GM12865 (cell line): ENCODE measurements around the gene SP7.
A peak's percentile ranks its signal among the peaks of the same experiment; 100 is the strongest.

Experiments used
- DNase-seq: peaks from one replicate; pipeline ENCODE4 v3.0.0; 2010; ENCODE audit warnings: low read depth
- H3K4me3 ChIP-seq: 2 replicates; pipeline ENCODE4 v1.5.1; 2011; ENCODE audit warnings: mild to moderate bottlenecking, low read depth, low read length, control low read depth
- TF ChIP-seq, protein P1 (sequence below): IDR thresholded peaks from 2 replicates; pipeline ENCODE4 v1.5.1; 2011; ENCODE audit warnings: low read length, control low read depth, low read depth, inconsistent platforms; ENCODE audit not compliant: insufficient read depth; ENCODE audit errors: missing control alignments

Gene SP7

DNA sequence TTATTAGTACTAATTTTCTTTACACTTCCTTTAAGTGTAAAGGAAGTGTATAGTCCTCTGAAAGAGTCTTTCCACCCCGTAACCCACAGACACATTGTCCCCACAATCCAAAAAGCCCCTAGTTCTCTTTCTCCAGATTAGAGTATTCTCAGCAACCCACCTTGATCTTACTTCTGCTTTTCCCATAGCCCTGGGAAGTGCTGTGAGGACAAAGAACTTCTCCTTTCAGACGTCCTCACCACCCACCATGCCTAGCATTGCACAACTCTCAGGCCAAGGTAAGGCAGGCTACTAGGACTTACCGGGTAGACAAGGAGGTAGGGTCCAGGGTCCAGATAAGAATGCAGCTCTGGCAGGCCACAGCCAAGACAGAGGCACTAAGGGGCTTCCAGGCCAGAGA lies 22.2 kb downstream of the SP7 start:
- DNase-seq: no peak
- H3K4me3 ChIP-seq: no peak overlapping the region
- TF ChIP-seq, protein P1, sequence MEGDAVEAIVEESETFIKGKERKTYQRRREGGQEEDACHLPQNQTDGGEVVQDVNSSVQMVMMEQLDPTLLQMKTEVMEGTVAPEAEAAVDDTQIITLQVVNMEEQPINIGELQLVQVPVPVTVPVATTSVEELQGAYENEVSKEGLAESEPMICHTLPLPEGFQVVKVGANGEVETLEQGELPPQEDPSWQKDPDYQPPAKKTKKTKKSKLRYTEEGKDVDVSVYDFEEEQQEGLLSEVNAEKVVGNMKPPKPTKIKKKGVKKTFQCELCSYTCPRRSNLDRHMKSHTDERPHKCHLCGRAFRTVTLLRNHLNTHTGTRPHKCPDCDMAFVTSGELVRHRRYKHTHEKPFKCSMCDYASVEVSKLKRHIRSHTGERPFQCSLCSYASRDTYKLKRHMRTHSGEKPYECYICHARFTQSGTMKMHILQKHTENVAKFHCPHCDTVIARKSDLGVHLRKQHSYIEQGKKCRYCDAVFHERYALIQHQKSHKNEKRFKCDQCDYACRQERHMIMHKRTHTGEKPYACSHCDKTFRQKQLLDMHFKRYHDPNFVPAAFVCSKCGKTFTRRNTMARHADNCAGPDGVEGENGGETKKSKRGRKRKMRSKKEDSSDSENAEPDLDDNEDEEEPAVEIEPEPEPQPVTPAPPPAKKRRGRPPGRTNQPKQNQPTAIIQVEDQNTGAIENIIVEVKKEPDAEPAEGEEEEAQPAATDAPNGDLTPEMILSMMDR: no peak

DNA sequence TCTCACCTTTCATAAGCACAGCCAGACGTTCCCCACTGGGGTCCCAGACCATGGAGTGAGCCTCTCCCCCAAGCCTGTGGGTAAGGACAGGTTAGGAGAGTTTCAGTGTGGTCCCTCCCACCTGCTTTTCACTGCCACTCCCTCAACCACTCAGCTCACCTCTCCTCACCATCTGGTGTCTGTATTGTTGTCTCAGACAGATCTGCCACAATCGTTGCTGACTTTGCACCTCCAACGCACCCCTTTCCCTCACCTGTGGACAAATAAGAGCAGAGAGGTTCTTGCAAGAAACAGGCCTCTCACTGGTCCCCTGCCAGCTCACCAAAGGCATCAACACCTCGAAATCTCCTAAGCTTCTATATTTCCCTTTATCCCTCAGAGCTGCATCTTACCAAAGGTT lies 27.9 kb downstream of the SP7 start:
- TF ChIP-seq, protein P1: no peak
- DNase-seq: no peak
- H3K4me3 ChIP-seq: no peak overlapping the region

DNA sequence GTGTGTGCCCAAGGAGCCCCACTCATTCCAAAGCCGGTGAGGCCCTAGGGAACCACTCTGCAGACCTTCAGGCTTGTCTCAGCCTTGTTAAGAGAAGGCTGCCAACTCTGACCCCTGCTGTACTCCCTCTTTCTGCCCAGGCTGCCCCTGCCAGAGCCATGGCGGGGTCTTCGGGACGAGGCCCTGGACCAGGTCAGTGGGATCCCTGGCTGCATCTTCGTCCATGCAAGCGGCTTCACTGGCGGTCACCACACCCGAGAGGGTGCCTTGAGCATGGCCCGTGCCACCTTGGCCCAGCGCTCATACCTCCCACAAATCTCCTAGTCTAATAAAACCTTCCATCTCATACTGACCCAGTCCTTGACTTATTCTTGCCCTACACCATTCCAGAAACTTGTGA lies 29.3 kb downstream of the SP7 start:
- DNase-seq: no peak
- no peak overlapping the region for H3K4me3 ChIP-seq
- TF ChIP-seq, protein P1: no peak

DNA sequence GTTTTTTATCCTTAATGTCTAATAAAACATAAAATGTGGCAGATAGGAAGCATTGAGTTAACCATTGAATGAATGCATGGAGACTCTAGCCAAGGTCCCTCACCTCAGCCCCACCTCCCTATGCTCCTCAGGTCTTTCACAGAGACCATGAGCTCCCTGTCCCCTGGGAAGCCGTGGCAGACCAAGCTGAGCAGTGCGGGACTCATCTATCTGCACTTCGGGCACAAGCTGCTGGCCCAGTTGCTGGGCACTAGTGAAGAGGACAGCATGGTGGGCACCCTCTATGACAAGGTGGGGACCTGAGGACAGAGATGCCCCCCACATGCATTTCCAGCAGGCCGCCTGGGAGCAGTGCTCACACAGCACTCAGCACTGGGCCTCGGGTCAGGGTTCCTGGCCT lies 33.3 kb downstream of the SP7 start:
- DNase-seq: no peak
- TF ChIP-seq, protein P1: no peak
- H3K4me3 ChIP-seq: no peak overlapping the region

DNA sequence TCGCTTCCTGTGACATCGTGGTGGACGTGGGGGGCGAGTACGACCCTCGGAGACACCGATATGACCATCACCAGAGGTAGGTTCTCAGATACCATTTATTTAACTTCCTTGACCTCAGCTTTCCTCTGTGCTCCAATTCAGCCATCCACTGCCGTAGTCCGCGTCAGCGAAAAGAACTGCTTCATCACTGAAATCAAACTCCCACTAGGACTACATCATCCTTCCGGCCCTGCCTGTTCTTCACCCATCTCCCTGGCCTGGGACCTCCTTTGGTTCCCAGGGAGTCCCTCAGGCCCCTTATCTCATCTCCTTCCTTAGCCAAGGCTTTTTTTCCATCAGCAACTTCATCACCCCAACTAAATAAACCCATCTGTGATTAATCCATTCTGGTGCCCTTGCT lies 36.0 kb downstream of the SP7 start:
- peak overlapping the region; percentile 83 for H3K4me3 ChIP-seq
- no peak for DNase-seq
- TF ChIP-seq, protein P1: no peak

DNA sequence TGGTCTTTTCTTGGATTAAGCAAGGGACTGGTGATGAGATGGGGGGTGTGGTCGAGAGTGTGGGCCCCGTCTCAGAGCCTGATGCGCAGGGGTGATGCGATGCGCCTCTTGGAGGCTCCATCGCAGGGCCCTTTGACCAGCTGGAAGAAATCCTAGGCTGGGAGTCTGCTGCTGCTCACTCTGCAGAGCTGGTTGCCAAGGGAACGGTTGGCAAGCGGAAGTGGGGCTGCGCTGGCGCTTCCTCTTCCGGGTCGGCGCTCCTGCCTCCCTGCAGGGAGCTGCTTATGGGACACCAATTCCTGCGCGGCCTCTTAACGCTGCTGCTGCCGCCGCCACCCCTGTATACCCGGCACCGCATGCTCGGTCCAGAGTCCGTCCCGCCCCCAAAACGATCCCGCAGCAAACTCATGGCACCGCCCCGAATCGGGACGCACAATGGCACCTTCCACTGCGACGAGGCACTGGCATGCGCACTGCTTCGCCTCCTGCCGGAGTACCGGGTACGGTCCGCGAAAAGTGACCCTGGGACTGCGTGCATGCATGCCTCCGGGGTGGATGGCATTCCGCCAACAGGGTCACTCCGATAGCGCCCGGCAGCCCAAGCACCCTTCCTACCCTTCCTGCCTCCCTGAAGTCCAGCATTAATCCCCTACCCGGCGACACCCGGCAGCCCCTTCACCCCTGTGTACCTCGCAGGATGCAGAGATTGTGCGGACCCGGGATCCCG lies 36.5 kb downstream of the SP7 start, which contains the start of gene MYG1:
MYG1 (plus strand) TSS at position 242 of the 727 bp plus-strand sequence; CDS start at position 285, 43 bp downstream.
- TF ChIP-seq, protein P1: no peak
- DNase-seq: peak; percentile 92

DNA sequence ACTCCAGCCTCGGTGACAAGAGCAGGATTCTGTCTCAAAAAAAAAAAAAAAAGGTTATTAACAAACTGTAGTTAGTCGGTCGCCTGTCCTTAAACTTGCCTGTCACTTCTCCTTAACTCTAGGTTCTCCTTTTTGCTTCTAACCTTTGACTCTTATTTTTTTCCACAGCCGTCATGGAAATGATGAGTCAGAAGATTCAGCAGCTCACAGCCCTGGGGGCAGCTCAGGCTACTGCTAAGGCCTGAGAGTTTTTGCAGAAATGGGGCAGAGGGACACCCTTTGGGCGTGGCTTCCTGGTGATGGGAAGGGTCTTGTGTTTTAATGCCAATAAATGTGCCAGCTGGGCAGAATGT lies 37.1 kb downstream of the SP7 start:
- peak overlapping the region; percentile 83; the same call in 1 of the 2 replicates for H3K4me3 ChIP-seq
- DNase-seq: no peak
- TF ChIP-seq, protein P1: no peak

More for the DNA sequence above, 36.5 kb downstream of the SP7 start, which contains the start of gene MYG1:
- peak within 1 kb of the TSS; percentile 83 for H3K4me3 ChIP-seq
